ENCODE data around the gene STK25. TPM values are rescaled to one million over a fixed set of nuclear protein-coding genes. Genes with fewer than 3 reads are reported as not detected.
A peak's percentile ranks its signal among the peaks of the same experiment; 100 is the strongest.

The STK25 gene
- total RNA-seq (ENCODE audit: unreplicated experiment), result 296 TPM
- long read RNA-seq, full-length matches to known transcripts, result 172 of 227 reads
- long read RNA-seq, partial matches to known transcripts, result 13 of 227 reads
- long read RNA-seq, other reads (novel, unspliced or antisense), result 42 of 227 reads

GRCh38 chr2:241508240-241509154 lies at the start of gene STK25:
Gene STK25, minus strand, starts transcription at chr2:241508584. Its CDS starts 549 bp downstream, at chr2:241508035.
- H3K9me3 Mint-ChIP-seq (ENCODE audit: unreplicated experiment), result no peaks in the 10 kb centered on the region
- DNase-seq (ENCODE audit: low spot score), result peak; percentile 97
- H3K27me3 Mint-ChIP-seq (ENCODE audit: unreplicated experiment), result peaks cover 14% of the 10 kb centered on the region
- TF ChIP-seq CTCF (IDR thresholded peaks at IDR 0.05; ENCODE audit: unreplicated experiment), result no peak
- peaks cover 18% of the 10 kb centered on the region for H3K36me3 Mint-ChIP-seq (ENCODE audit: low read depth, unreplicated experiment)
- peak within 1 kb of the TSS; percentile 96 for H3K4me3 Mint-ChIP-seq (ENCODE audit: unreplicated experiment)
- peaks cover 16% of the 10 kb centered on the region for H3K4me1 Mint-ChIP-seq (ENCODE audit: unreplicated experiment)
- peak within 1 kb of the TSS; percentile 54 for H3K27ac Mint-ChIP-seq (ENCODE audit: unreplicated experiment)

GRCh38 chr2:241556746-241557145 lies 48.4 kb upstream of the STK25 start:
- TF ChIP-seq CTCF (IDR thresholded peaks at IDR 0.05; ENCODE audit: unreplicated experiment), result no peak
- Mint-ChIP-seq H3K4me1 (ENCODE audit: unreplicated experiment) (peaks cover 44% of the 10 kb centered on the region), H3K9me3 (ENCODE audit: unreplicated experiment) (no peaks in the 10 kb centered on the region), H3K27ac (ENCODE audit: unreplicated experiment) (peak overlapping the region; percentile 67), H3K4me3 (ENCODE audit: unreplicated experiment) (no peak overlapping the region), H3K36me3 (ENCODE audit: low read depth, unreplicated experiment) (peaks cover 5% of the 10 kb centered on the region), H3K27me3 (ENCODE audit: unreplicated experiment) (peaks cover 18% of the 10 kb centered on the region)
- no peak for DNase-seq (ENCODE audit: low spot score)

- Mint-ChIP-seq H3K9me3 (ENCODE audit: unreplicated experiment) (no peaks in the 10 kb centered on the region), H3K4me3 (ENCODE audit: unreplicated experiment) (no peak overlapping the region), H3K27ac (ENCODE audit: unreplicated experiment) (peak overlapping the region; percentile 84), H3K36me3 (ENCODE audit: low read depth, unreplicated experiment) (peaks cover 5% of the 10 kb centered on the region), H3K4me1 (ENCODE audit: unreplicated experiment) (peaks cover 44% of the 10 kb centered on the region), H3K27me3 (ENCODE audit: unreplicated experiment) (peaks cover 18% of the 10 kb centered on the region)
- no peak for DNase-seq (ENCODE audit: low spot score)
- TF ChIP-seq CTCF (IDR thresholded peaks at IDR 0.05; ENCODE audit: unreplicated experiment), result no peak
Observed at GRCh38 chr2:241555711-241556110, 47.3 kb upstream of the STK25 start.

- Mint-ChIP-seq H3K27ac (ENCODE audit: unreplicated experiment) (peak overlapping the region; percentile 84), H3K4me3 (ENCODE audit: unreplicated experiment) (no peak overlapping the region), H3K36me3 (ENCODE audit: low read depth, unreplicated experiment) (peaks cover 5% of the 10 kb centered on the region), H3K27me3 (ENCODE audit: unreplicated experiment) (peaks cover 16% of the 10 kb centered on the region), H3K9me3 (ENCODE audit: unreplicated experiment) (no peaks in the 10 kb centered on the region), H3K4me1 (ENCODE audit: unreplicated experiment) (peaks cover 36% of the 10 kb centered on the region)
- DNase-seq (ENCODE audit: low spot score), result no peak
- no peak for TF ChIP-seq CTCF (IDR thresholded peaks at IDR 0.05; ENCODE audit: unreplicated experiment)
Observed at GRCh38 chr2:241554610-241555322, 46.4 kb upstream of the STK25 start.

Measured in endothelial cell (in vitro differentiated cells).